Measurements from ENCODE around the gene GPX6.
"Not testable (repeated sequence)": the region's sequence is repeated elsewhere in the genome, so short reads cannot be mapped to it uniquely, and the experiment has no call there.

GPX6 gene

DNA sequence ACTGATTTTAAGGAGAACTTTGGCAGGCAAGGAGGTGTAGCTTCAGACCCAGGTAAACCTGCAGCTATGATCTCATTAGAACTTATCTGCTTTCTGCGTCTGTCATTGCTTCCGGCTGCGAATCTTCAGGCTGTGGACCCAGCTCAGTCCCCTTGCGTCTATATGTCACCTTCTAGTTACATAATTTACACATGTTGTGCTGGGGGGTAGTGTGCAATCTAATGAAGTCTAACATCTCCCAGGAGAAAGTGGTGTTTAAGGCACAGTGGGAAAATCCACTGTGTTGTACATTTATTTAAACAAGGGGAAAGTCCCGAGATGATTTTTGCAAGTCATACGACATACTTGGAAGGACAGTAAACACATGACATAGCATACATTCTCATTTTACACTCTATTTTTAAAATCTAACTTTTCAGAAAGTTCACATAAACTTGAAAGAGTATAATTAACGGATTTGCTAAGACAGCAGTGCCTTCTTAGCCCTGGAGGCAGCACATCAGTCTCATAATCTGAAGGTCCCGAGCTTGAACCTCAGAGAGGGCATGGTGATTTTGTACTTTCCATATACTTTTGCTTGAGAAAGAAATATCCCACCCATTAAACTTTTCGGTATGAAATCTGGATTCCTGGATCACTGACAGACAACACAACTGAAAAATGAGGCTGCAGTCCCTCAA is 35.2 kb downstream of the GPX6 start:
- no peak for DNase-seq

DNA sequence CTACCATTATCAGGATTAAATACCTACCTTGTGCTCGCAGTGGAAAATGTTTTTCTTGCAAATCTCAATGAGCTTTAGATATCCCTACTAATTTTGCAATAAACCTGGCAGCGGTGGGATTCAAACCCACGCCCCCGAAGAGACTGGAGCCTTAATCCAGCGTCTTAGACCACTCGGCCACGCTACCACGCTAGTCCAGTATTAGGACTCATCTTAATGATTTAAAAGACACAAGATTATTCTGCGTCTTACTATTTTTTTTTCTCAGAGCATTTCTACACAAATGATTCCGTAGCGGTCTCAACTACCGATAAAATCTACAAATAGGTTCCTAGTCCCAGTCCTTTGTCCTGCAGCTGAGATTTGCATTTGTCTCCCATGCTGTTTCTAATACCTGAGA is 37.1 kb downstream of the GPX6 start:
- no peak for DNase-seq

DNA sequence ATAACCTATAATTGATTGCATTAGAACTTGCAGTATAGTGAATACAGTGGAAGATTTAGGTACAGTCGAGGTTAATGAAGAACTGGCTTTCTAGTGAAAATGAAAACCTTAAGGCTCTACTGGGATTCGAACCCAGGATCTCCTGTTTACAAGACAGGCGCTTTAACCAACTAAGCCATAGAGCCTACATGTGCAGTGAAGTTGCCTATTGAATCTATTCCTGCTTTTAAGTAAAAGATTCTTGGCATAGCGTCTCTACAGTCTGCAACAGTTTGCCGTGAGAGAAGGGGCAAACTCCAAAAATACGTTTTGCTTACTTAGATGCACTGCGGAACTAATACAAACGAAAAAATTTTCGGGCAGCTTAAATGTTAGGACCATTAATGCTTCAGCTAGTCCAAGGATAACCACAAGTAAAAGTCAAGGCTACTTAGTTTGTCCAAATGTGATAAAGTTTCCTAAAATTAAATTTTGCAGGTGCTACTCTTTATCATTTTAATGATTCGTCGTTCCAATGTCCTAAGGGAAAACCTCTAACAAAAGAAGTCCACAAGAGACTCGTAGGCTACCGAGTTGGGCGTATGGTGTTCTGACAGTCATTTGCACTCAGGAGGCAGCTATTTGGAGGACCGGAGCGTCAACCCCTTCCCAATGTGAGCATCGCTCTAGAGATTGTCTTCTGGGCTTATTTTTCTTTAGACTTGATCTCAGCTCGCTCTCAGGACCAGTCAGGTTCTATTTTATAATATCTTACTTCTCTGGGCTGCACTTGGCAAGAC is 41.0 kb downstream of the GPX6 start:
- DNase-seq: peak in 1 of 5 experiments; percentile 35

DNA sequence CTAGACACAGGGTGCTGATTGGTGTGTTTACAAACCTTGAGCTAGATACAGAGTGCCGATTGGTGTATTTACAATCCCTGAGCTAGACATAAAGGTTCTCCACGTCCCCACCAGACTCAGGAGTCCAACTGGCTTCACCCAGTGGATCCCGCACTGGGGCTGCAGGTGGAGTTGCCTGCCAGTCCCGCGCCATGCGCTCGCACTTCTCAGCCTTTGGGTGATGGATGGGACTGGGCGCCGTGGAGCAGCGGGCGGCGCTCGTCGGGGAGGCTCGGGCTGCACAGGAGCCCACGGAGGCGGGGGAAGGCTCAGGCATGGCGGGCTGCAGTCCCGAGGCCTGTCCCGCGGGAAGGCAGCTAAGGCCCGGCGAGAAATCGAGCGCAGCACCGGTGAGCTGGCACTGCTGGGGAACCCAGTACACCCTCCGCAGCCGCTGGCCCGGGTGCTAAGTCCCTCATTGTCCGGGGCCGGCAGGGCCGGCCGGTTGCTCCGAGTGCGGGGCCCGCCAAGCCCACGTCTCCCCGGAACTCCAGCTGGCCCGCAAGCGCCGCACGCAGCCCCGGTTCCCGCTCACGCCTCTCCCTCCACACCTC is 46.3 kb downstream of the GPX6 start:
- not testable (repeated sequence) for DNase-seq

DNA sequence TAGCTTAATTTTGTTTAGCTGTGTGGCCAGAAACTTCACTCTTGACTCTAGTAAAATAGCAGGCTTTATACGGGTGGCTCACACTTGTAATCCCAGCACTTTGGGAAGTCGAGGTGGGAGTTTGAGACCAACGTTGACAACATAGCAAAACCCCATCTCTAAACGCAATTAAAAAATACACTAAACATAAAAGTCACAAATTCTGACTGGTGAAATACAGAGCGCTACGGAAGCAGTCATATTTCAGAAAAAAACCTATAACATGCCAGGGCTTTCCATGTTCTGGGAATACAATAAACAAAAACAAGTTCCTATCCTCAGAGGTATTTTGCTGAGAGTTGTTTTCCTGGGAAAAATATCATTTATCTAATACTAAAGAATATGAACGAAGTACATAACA is 47.5 kb downstream of the GPX6 start:
- no peak for DNase-seq

DNA sequence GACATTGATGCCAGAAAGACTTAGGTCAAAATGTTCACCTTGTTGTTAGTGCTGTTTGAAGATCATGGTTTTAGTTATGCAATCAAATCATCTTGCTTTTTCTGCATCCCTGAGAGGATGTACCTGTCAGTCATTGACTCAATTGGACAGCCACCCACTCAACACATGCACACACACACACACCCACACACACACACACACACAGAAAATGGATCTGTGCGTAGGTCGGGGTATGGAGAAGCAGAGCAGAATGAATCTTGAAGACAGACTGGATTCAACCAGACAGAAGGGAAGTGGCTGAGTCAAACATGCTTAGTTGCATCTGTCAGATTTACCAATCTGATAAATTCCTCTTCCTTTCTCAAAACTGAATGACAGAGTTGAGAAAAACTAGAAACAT is 53.2 kb downstream of the GPX6 start:
- peak in 1 of 5 experiments; percentile 95 for DNase-seq

DNA sequence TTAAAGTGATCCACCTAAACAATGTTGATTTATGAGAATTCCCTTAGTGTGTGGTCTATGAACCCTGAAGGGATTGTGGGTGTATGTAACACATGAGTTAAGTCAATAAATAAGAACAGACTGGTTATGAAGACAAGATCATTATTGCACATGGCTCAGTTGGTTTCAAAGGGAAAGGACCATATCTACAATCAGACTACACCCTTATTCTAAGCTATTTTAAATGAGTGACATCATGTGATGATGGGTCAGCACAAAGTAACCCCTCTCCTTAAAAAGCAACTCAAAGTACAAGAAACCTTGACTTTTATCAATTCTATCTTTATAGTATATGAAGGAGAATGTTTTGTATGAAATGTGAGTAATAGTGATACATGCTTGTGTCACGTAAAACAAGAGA is 57.0 kb downstream of the GPX6 start:
- peak in 1 of 5 experiments; percentile 83 for DNase-seq

All from T-helper 2 cell (primary cell).